ENCODE data around the gene ARHGAP26.

ARHGAP26 gene

DNA sequence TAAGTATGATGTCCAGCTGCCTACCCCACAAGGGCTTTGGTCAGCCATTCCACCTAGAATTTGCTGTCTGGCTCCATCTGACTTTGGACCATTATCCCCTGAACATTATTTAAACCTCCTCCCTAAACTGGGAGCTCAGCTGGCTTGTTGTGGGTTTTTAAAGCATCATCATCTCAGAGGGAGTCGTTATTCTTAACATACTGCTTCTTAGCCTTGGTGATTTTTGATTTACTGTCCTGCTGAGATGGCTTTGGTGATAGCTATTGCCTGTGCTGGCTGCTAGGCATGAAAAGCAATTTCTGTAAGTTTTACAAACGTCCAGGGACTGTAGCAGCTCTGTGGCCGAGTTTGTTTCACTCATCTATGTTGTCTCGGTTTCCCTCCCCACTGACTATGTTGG, 377.2 kb downstream of the ARHGAP26 start:
- no peak overlapping the region for H3K4me3 ChIP-seq (replicated peaks; ENCODE audit: low read depth, low read length)
- TF ChIP-seq, protein P1, sequence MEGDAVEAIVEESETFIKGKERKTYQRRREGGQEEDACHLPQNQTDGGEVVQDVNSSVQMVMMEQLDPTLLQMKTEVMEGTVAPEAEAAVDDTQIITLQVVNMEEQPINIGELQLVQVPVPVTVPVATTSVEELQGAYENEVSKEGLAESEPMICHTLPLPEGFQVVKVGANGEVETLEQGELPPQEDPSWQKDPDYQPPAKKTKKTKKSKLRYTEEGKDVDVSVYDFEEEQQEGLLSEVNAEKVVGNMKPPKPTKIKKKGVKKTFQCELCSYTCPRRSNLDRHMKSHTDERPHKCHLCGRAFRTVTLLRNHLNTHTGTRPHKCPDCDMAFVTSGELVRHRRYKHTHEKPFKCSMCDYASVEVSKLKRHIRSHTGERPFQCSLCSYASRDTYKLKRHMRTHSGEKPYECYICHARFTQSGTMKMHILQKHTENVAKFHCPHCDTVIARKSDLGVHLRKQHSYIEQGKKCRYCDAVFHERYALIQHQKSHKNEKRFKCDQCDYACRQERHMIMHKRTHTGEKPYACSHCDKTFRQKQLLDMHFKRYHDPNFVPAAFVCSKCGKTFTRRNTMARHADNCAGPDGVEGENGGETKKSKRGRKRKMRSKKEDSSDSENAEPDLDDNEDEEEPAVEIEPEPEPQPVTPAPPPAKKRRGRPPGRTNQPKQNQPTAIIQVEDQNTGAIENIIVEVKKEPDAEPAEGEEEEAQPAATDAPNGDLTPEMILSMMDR (IDR thresholded peaks at IDR 0.05; ENCODE audit: low read depth, low read length, missing control alignments): no peak
- DNase-seq (ENCODE audit: extremely low read depth, low read depth): no peak

DNA sequence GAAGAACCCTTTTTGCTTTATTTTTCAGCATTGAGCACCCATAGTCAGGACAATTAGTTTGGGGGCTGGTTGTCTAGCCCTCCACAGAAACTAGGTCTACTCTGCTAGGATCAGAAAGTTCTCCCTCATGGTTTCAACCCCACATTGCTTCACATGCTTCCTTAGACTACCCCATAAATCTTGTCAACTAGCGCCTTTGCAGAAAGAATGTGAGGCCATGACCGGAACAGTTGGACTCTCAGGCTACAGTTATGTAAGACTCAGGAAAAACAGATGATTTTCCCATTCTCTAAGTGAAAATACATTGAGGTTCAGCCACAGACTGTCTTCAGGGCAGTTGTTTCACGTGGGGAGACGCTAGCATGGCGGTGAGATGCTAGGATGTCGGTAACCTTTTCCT, 377.7 kb downstream of the ARHGAP26 start:
- TF ChIP-seq, protein P1 (IDR thresholded peaks at IDR 0.05; ENCODE audit: low read depth, low read length, missing control alignments): no peak
- no peak for DNase-seq (ENCODE audit: extremely low read depth, low read depth)
- no peak overlapping the region for H3K4me3 ChIP-seq (replicated peaks; ENCODE audit: low read depth, low read length)

DNA sequence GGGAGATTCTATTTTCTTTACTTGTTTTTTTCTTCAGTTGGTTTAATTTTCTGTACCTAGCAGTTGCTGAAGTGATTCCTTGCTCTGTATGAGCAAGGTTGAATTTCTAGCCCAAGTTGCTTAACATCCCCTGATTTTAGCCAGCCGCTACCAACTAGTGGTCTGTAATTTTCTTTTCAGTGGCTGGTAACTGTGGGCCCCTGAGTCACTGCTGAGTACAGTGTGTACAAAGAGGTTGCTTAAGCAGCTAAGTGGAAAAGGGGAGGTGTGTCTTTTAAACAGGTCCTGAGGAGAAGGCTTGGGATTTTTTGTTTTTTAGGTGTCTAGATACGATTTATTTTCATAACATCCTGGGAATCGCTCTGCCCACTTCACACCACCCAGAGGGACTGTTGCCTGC, 378.6 kb downstream of the ARHGAP26 start:
- H3K4me3 ChIP-seq (replicated peaks; ENCODE audit: low read depth, low read length): no peak overlapping the region
- DNase-seq (ENCODE audit: extremely low read depth, low read depth): no peak
- TF ChIP-seq, protein P1 (IDR thresholded peaks at IDR 0.05; ENCODE audit: low read depth, low read length, missing control alignments): no peak

GRCh38 chr5:143149759-143150158, 379.6 kb downstream of the ARHGAP26 start:
- H3K4me3 ChIP-seq (replicated peaks; ENCODE audit: low read depth, low read length): no peak overlapping the region
- no peak for DNase-seq (ENCODE audit: extremely low read depth, low read depth)
- TF ChIP-seq, protein P1 (IDR thresholded peaks at IDR 0.05; ENCODE audit: low read depth, low read length, missing control alignments): no peak

- no peak overlapping the region for H3K4me3 ChIP-seq (replicated peaks; ENCODE audit: low read depth, low read length)
- DNase-seq (ENCODE audit: extremely low read depth, low read depth): no peak
- TF ChIP-seq, protein P1 (IDR thresholded peaks at IDR 0.05; ENCODE audit: low read depth, low read length, missing control alignments): no peak
Observed at GRCh38 chr5:143151056-143151700, 381.0 kb downstream of the ARHGAP26 start.

DNA sequence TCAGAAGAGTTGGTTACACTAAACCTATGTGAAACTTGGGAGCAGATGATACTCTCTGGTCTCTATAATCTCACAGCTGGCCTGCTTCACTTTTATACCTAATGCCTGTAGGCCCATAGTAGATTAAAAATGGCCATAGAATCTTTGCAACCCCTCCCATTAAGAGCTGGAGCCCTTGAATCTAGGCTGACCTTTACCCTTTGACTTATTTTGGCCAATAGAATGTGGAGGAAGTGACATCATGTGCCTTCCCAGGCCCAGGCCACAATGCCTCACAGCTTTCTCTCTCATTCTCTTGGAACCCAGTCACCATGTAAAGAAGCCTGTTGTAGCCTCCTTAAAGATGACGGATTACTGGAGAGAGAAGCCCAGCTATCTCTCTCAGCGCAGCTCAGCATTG, 382.3 kb downstream of the ARHGAP26 start:
- TF ChIP-seq, protein P1 (IDR thresholded peaks at IDR 0.05; ENCODE audit: low read depth, low read length, missing control alignments): no peak
- no peak overlapping the region for H3K4me3 ChIP-seq (replicated peaks; ENCODE audit: low read depth, low read length)
- no peak for DNase-seq (ENCODE audit: extremely low read depth, low read depth)

Measured in HFF-Myc (cell line).